ENCODE measurements around the gene COL15A1.
"Not testable (repeated sequence)": the region's sequence is repeated elsewhere in the genome, so short reads cannot be mapped to it uniquely, and the experiment has no call there.

COL15A1 gene

DNA sequence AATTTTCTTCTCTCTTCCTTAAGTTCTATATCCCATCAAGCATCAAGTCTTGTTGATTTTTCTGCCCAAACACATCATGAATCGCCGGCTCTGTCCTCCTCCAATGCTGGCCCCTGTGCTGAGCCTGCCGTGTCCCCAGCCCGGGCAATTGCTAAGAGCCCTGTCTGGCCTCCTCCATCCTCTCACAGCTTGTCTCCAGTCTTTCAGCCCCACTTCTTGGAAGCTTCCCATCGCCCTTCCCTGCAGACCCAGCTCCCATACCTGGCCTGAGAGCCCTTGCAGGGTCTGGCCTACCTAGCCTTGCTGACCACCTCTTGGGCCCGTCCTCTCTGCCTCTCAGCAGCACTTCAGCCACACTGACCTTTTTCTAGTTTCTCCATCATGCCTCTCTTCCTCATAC lies 61.9 kb downstream of the COL15A1 start:
- H3K27ac ChIP-seq: no peak overlapping the region
- DNase-seq (ENCODE audit: low spot score): no peak
- H3K4me3 ChIP-seq: no peak overlapping the region
- TF ChIP-seq, protein P1, sequence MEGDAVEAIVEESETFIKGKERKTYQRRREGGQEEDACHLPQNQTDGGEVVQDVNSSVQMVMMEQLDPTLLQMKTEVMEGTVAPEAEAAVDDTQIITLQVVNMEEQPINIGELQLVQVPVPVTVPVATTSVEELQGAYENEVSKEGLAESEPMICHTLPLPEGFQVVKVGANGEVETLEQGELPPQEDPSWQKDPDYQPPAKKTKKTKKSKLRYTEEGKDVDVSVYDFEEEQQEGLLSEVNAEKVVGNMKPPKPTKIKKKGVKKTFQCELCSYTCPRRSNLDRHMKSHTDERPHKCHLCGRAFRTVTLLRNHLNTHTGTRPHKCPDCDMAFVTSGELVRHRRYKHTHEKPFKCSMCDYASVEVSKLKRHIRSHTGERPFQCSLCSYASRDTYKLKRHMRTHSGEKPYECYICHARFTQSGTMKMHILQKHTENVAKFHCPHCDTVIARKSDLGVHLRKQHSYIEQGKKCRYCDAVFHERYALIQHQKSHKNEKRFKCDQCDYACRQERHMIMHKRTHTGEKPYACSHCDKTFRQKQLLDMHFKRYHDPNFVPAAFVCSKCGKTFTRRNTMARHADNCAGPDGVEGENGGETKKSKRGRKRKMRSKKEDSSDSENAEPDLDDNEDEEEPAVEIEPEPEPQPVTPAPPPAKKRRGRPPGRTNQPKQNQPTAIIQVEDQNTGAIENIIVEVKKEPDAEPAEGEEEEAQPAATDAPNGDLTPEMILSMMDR (IDR thresholded peaks at IDR 0.05): no peak

DNA sequence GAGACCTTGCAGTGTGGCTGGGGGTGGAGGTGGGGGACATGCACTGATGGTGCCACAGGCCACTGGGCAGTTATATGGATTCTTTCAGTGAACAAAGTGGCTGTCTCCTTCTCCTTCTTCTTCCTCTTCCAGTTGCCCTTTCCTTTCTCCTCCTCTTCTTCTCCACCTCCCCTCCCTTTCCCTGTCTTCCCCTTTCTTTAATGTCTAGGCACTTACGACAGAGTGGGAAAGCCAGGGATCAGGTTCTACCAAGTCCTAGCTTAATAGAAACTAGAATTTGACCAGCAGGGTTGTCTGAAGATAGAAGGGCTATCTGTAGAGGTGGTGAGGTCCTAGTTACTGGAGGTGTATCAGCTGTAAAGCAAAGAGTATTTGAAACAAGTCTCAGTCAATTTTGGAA lies 62.8 kb downstream of the COL15A1 start:
- H3K27ac ChIP-seq: no peak overlapping the region
- no peak for DNase-seq (ENCODE audit: low spot score)
- TF ChIP-seq, protein P1 (IDR thresholded peaks at IDR 0.05): no peak
- H3K4me3 ChIP-seq: no peak overlapping the region

DNA sequence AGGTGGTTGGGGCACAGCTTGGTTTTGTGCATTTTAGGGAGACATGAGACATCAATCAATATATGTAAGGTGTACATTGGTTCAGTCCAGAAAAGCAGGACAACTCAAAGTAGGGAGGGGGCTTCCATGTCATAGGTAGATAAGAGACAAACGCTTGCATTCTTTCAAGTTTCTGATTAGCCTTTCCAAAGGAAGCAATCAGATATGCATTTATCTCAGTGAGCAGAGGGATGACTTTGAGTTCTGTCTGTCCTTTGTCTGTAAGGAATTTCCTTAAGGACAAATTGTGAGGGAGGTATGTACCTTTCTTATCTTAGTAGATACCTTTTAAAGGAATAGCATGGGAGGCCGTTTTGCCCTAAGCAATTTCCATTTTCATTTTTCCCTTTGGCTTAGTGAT lies 63.3 kb downstream of the COL15A1 start:
- Histone ChIP-seq H3K27ac (no peak overlapping the region), H3K4me3 (no peak overlapping the region)
- peak; percentile 22 for DNase-seq (ENCODE audit: low spot score)
- TF ChIP-seq, protein P1 (IDR thresholded peaks at IDR 0.05): no peak

DNA sequence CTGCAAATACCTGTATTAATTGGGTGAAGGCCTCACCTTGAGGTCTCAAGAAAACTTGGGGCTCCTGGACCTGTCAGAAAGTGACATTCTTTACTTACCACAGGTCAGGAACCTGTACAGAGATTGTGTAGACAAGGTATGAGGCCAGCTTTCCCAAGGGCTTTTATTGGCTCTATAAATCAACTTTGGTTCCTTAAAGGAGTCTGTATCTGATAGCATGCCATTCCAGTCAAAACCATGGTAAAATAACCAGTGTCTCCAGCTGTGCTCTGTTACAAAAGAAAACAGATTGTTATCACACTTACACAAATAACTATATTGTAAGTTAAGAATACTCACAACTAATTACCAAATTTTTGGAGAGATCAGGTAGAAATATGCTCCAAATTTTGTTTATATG lies 64.5 kb downstream of the COL15A1 start:
- Histone ChIP-seq H3K4me3 (no peak overlapping the region), H3K27ac (no peak overlapping the region)
- TF ChIP-seq, protein P1 (IDR thresholded peaks at IDR 0.05): no peak
- DNase-seq (ENCODE audit: low spot score): no peak

DNA sequence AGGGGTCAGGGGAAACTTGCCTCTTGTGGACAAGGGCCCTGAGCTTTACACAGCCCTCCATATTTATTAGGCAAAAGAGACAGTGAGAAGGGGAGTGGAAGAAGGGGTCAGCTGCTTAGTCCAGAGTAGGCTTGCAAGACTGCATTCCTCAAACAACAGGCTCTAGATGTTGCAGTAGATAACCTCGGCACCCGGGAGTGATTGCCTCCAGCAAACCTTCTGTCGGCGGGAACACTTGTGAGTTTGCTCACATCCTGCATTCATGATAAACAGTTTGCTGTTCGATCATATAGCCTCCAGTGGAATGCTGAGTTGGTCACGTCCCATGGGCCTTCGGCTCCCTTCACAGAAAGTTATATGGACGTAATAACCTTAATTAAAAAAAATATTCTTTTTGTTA lies 66.7 kb downstream of the COL15A1 start:
- H3K4me3 ChIP-seq; H3K27ac ChIP-seq; DNase-seq (ENCODE audit: low spot score): not testable (repeated sequence)

DNA sequence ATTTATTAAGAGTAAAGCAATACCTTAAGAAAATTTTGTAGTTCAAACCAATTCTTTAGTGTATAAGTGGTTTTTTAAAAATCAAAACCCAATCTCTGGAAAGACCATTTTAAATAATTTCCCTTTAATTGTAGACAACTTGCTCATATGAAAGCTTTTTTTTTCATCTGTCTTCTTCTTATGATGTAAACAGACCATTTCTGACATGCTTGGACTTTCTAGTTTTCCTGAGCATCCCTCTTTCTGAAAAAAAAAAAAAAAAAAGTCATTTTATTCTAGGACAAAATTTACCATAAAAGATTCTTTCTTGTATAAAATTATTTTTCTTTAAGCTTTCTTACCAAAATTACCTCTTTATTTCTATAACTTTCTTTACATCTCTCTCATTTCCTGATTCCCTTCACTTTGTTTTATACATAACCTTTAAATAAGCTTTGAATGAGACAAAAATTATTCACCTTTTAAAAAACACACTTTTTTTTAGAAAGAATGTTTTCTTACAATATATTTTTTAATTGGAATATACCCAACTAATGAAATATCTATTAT lies 67.5 kb downstream of the COL15A1 start:
- Histone ChIP-seq H3K4me3 (no peak overlapping the region), H3K27ac (no peak overlapping the region)
- TF ChIP-seq, protein P1 (IDR thresholded peaks at IDR 0.05): no peak
- DNase-seq (ENCODE audit: low spot score): no peak

DNA sequence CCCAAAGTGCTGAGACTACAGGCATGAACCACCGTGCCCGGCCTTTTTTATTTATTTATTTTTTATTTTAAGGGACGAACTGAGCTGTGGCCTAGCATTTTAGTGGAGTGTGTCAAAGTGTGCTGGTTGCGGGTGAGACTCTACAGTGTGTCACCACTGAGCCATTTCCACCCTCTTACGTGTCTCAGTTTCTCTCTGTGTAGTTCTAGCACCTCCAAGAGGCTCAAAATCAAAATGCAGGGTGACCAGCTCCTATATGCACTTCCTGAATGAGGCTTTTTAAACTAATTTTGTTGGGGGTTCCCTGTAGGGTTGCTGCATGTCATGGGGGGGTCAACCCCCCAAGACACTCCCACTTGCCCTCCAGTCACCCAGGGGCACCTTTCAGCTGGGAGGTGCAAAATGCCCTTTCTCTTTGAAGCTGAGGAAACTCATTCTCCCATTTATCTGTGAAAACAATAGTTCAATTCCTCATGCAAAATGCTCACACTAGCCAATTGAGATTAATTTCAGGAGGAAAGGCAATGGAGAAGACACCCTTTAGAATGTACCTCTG lies 69.3 kb downstream of the COL15A1 start:
- H3K4me3 ChIP-seq: no peak overlapping the region
- TF ChIP-seq, protein P1 (IDR thresholded peaks at IDR 0.05): peak; percentile 36
- H3K27ac ChIP-seq: peak overlapping the region in 1 of 2 donors; percentile 34
- no peak for DNase-seq (ENCODE audit: low spot score)
